ENCODE results near the gene UBR4. TPM values are rescaled to one million over a fixed set of nuclear protein-coding genes. Genes with fewer than 3 reads are reported as not detected.

The UBR4 gene
- total RNA-seq, 2 experiments from 2014 or later, result 121 to 126 TPM

GRCh38 chr1:19203440-19203839, 6.6 kb downstream of the UBR4 start:
- Histone ChIP-seq H3K4me2 (ENCODE audit: low read length) (no peak overlapping the region), H3K27ac (ENCODE audit: low read depth, low read length, poor library complexity, severe bottlenecking) (no peak overlapping the region), H3K4me1 (ENCODE audit: insufficient read depth, low read length, poor library complexity, severe bottlenecking) (peaks cover 30% of the 10 kb centered on the region), H2AFZ (ENCODE audit: low read length) (no peak overlapping the region), H3K79me2 (ENCODE audit: insufficient read depth, low read depth, low read length) (peaks cover 93% of the 10 kb centered on the region), H3K9me2 (ENCODE audit: insufficient read depth, low read length) (no peaks in the 10 kb centered on the region), H3K36me3 (ENCODE audit: insufficient read depth, low read length) (peaks cover 70% of the 10 kb centered on the region), H3K4me3 (ENCODE audit: low read depth, low read length, poor library complexity, severe bottlenecking) (no peak overlapping the region), H3K9me3 (ENCODE audit: low read length) (no peaks in the 10 kb centered on the region), H4K20me1 (ENCODE audit: insufficient read depth, low read length) (peaks cover 31% of the 10 kb centered on the region)
- intact Hi-C loops (cut with micrococcal nuclease; ENCODE audit: unreplicated experiment), result no loop called here
- TF ChIP-seq, protein P1, sequence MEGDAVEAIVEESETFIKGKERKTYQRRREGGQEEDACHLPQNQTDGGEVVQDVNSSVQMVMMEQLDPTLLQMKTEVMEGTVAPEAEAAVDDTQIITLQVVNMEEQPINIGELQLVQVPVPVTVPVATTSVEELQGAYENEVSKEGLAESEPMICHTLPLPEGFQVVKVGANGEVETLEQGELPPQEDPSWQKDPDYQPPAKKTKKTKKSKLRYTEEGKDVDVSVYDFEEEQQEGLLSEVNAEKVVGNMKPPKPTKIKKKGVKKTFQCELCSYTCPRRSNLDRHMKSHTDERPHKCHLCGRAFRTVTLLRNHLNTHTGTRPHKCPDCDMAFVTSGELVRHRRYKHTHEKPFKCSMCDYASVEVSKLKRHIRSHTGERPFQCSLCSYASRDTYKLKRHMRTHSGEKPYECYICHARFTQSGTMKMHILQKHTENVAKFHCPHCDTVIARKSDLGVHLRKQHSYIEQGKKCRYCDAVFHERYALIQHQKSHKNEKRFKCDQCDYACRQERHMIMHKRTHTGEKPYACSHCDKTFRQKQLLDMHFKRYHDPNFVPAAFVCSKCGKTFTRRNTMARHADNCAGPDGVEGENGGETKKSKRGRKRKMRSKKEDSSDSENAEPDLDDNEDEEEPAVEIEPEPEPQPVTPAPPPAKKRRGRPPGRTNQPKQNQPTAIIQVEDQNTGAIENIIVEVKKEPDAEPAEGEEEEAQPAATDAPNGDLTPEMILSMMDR (conservative IDR thresholded peaks at IDR 0.05; ENCODE audit: low read length), result no peak
- no peak for TF ChIP-seq EZH2phosphoT487 (IDR thresholded peaks at IDR 0.05; ENCODE audit: borderline replicate concordance, low read depth, low read length)
- ChIA-PET POLR2A (no interaction called here), CTCF (ENCODE audit: unreplicated experiment) (no interaction called here)
- no peak for DNase-seq (ENCODE audit: low spot score)
- no TSS peak for BruUV-seq (replicated peaks)

DNA sequence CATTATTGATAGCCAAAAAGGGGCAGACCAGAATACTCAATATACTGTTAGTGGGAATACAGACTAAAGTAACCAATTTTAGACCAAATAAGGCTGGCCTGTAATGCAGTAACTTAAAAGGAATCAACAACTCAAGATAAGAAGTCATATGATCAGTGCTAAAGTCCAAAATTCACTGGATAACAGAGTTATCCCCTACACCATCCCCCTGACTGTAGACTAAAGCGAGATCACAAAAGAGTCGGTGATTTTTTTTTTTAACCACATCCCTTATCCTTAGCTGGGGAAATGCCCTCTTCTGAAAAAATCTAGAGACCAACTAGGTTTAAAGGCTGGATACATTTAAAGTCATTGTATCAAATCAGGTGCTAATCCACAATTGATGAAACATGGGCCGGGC, 7.7 kb downstream of the UBR4 start:
- no peak overlapping the region for H3K4me2 ChIP-seq (ENCODE audit: low read length)
- peaks cover 82% of the 10 kb centered on the region for H3K79me2 ChIP-seq (ENCODE audit: insufficient read depth, low read depth, low read length)
- ChIA-PET POLR2A (no interaction called here), CTCF (ENCODE audit: unreplicated experiment) (no interaction called here)
- no TSS peak for BruUV-seq (replicated peaks)
- peaks cover 31% of the 10 kb centered on the region for H4K20me1 ChIP-seq (ENCODE audit: insufficient read depth, low read length)
- H3K4me1 ChIP-seq (ENCODE audit: insufficient read depth, low read length, poor library complexity, severe bottlenecking), result peaks cover 21% of the 10 kb centered on the region
- DNase-seq (ENCODE audit: low spot score), result no peak
- TF ChIP-seq, protein P1 (conservative IDR thresholded peaks at IDR 0.05; ENCODE audit: low read length), result no peak
- no peak for TF ChIP-seq EZH2phosphoT487 (IDR thresholded peaks at IDR 0.05; ENCODE audit: borderline replicate concordance, low read depth, low read length)
- H3K27ac ChIP-seq (ENCODE audit: low read depth, low read length, poor library complexity, severe bottlenecking), result no peak overlapping the region
- no peak overlapping the region for H3K4me3 ChIP-seq (ENCODE audit: low read depth, low read length, poor library complexity, severe bottlenecking)
- peaks cover 73% of the 10 kb centered on the region for H3K36me3 ChIP-seq (ENCODE audit: insufficient read depth, low read length)
- no peak overlapping the region for H2AFZ ChIP-seq (ENCODE audit: low read length)
- no peaks in the 10 kb centered on the region for H3K9me2 ChIP-seq (ENCODE audit: insufficient read depth, low read length)
- H3K9me3 ChIP-seq (ENCODE audit: low read length), result no peaks in the 10 kb centered on the region
- intact Hi-C loops (cut with micrococcal nuclease; ENCODE audit: unreplicated experiment), result no loop called here

DNA sequence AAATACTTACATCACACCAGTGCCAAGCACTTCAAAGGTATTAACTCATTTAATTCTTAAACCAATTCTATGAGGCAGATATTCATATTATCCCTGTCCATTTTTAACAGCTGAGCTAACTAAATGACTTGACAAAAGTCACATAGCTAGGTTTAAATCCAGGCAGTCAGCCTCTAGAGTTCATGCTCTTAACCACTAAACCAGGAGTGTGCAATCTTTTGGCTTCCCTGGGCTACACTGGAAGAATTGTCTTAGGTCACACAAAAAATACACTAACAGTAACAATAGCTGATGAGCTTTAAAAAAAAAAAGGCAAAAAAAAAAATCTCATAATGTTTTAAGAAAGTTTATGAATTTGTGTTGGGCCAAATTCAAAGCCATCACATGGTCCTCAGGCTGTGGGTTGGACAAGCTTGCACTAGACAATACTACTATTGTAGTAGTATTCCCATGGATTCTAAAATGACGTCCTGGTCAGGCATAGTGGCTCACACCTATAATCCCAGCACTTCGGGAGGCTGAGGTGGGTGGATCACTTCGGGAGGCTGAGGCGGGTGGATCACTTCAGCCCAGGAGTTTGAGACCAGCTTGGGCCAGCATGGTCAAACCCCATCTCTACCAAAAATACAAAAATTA, 10.0 kb downstream of the UBR4 start:
- Histone ChIP-seq H3K9me3 (ENCODE audit: low read length) (no peaks in the 10 kb centered on the region), H4K20me1 (ENCODE audit: insufficient read depth, low read length) (peaks cover 17% of the 10 kb centered on the region; the same call in 1 of the 2 replicates), H3K79me2 (ENCODE audit: insufficient read depth, low read depth, low read length) (peaks cover 59% of the 10 kb centered on the region), H3K4me3 (ENCODE audit: low read depth, low read length, poor library complexity, severe bottlenecking) (no peak overlapping the region), H3K36me3 (ENCODE audit: insufficient read depth, low read length) (peaks cover 83% of the 10 kb centered on the region), H2AFZ (ENCODE audit: low read length) (no peak overlapping the region), H3K4me2 (ENCODE audit: low read length) (no peak overlapping the region), H3K4me1 (ENCODE audit: insufficient read depth, low read length, poor library complexity, severe bottlenecking) (peaks cover 5% of the 10 kb centered on the region), H3K9me2 (ENCODE audit: insufficient read depth, low read length) (no peaks in the 10 kb centered on the region), H3K27ac (ENCODE audit: low read depth, low read length, poor library complexity, severe bottlenecking) (no peak overlapping the region)
- DNase-seq (ENCODE audit: low spot score), result no peak
- no TSS peak for BruUV-seq (replicated peaks)
- intact Hi-C loops (cut with micrococcal nuclease; ENCODE audit: unreplicated experiment), result no loop called here
- TF ChIP-seq, protein P1 (conservative IDR thresholded peaks at IDR 0.05; ENCODE audit: low read length), result no peak
- no peak for TF ChIP-seq EZH2phosphoT487 (IDR thresholded peaks at IDR 0.05; ENCODE audit: borderline replicate concordance, low read depth, low read length)
- POLR2A ChIA-PET, result interaction anchor here (0.6 to 1.5 kb wide), 4 partner anchors 8 to 327 kb away, joined by 3 to 4 read pairs (median 4); no protein-coding TSS in a partner anchor
- CTCF ChIA-PET (ENCODE audit: unreplicated experiment), result no interaction called here

Measured in OCI-LY7 (cell line).